GM21786 (cell line): Measurements from ENCODE around the gene STAM.

Source experiments
- ATAC-seq: cut with Tn5 transposase; IDR thresholded peaks from one replicate; pipeline ENCODE4 v1.9.1; 2021; ENCODE audit not compliant: unreplicated experiment

STAM gene

GRCh38 chr10:17673471-17674061 is 29.6 kb downstream of the STAM start:
- no peak for ATAC-seq

GRCh38 chr10:17674566-17674965 is 30.6 kb downstream of the STAM start:
- ATAC-seq, result no peak

GRCh38 chr10:17675638-17676037 is 31.7 kb downstream of the STAM start:
- ATAC-seq, result no peak

DNA sequence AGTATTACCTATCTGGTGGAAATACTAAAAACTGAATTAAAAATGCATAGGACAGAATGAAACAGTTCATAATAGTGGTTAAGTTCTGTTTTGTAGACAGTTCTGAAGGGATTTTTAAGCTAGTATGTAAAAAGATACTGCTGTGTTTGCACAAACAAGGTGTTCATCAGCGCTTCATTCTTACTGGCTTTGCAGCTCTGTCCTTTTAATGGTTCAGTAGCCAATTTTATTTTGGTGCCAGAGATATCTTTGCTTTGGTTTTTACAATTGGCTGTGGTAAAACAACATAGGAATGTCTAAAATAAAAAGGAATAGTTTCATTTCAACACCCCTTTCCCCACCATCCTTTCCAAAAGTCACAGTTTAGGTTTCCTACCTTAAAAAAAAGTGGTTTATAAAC is 33.0 kb downstream of the STAM start:
- ATAC-seq, result no peak

DNA sequence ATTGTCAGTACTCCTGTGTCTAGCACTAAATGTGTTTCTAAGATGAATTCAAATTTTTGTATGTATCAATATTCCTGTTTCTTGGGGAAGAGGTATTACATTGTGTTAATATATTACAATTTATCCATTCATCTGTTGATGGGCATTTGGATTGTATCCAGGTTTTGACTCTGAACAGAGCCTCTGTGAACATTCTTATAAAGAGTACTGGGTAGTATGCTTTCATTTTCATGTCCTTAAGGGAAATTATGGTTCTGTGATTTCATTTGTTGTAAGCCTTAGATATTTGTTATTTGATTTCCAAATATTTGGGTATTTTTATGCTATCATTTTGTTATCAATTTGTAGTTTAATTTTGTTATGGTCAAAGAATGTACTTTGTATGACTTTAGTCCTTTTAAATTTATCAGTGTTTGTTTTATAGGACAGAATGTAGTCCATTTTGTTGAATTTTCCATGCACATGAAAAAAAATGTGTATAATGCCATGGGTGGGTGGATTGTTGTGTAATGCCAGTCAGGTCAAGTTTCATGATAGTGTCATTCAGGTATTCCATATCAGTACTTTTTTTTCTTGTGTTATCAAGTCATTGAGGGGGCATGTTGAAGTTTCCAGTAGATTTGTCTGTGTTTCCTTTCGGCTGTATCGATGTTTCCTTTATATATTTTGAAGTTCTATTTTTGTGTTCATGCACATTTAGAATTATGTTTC is 38.4 kb downstream of the STAM start:
- no peak for ATAC-seq

DNA sequence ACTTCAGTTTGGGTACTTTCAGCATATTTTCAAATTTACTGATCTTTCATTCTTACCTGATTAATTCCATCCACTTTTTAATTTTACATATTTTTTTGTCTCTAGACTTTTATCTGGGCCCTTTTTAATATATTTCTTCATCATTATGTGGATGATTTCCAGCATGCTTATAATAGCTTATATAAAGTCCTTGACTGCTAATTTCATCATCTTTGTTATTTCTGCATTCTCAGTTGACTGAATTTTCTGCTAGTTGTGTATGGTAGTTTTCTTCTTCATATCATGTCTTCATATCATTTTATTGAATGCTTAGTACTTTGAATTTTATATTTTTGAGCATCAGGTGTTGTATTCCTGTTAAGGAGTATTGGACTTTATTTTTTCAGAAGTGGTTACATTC is 39.6 kb downstream of the STAM start:
- ATAC-seq, result no peak

GRCh38 chr10:17684537-17684936 is 40.6 kb downstream of the STAM start:
- ATAC-seq, result peak; percentile 48

GRCh38 chr10:17685233-17685840 is 41.4 kb downstream of the STAM start:
- peak; percentile 74 for ATAC-seq

DNA sequence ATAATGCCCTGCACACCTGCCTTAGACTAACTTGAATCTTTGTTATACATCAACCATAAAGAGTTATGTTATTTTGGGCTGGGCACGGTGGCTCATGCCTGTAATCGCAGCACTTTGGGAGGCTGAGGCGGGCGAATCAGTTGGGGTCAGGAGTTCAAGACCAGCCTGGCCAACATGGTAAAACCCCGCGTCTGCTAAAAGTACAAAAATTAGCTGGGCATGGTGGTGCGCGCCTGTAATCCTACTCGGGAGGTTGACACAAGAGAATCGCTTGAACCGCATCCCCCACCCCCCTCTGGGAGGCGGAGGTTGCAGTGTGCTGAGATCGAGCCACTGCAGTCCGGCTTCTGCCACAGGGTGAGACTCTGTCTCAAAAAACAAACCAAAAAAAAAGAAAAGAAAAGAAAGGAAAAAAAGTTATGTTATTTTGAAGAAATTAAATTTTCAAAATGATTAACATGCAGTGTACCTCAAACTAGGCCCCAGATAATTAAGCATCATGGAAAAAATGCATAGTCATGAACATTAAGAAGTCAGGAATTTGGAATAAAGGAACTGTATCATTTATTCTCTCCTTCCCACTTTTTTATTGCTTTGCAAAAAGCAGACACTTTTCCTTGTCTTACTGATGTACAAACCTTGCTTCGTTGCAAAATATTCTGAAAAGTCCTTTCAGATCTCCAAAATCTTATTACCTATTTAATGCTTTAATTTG is 43.3 kb downstream of the STAM start:
- ATAC-seq, result no peak

- ATAC-seq, result no peak
These were observed 45.2 kb downstream of the STAM start for GRCh38 chr10:17689137-17689536.

DNA sequence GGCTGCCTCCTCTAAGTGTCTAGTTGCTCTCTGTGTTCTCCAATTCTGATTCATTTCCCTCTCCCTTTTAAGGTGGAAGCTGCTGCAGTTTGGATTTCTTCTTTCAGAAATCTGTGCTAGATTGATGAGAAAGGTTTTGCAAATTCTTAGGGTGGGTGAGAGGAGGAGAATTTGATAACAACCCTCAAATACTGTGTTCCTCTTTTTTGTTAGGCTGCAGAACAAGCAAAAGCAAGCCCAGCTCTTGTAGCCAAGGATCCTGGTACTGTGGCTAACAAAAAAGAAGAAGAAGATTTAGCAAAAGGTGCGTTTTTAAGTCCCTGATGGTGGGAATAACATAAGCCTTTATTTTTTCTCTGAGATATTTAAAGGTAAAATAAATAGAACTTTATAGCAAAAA is 49.1 kb downstream of the STAM start:
- ATAC-seq, result no peak

GRCh38 chr10:17698696-17699095 is 54.7 kb downstream of the STAM start:
- no peak for ATAC-seq

- ATAC-seq, result no peak
These were observed 57.4 kb downstream of the STAM start for GRCh38 chr10:17701301-17701700.

GRCh38 chr10:17703706-17704105 is 59.8 kb downstream of the STAM start:
- ATAC-seq, result no peak

GRCh38 chr10:17708821-17709220 is 64.9 kb downstream of the STAM start:
- ATAC-seq, result no peak

DNA sequence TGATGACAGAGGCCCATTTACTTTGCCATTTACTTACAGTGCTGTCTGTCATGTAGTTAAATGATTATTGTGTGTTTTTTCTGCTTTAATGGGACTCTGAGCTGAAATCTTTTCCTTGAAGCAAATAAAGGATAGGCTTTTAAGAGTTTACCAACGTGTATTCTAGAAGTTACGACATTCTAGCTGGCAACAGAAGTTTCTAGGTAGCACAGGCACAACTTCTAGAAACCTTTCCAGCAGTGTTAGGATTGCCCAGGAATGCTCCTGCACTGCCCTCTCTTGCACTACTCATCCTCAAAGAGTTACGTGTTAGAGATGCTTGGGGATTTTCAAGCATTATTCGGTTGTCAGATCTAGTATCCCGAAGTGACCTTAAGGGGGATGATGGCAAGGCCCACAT is 65.5 kb downstream of the STAM start:
- no peak for ATAC-seq

DNA sequence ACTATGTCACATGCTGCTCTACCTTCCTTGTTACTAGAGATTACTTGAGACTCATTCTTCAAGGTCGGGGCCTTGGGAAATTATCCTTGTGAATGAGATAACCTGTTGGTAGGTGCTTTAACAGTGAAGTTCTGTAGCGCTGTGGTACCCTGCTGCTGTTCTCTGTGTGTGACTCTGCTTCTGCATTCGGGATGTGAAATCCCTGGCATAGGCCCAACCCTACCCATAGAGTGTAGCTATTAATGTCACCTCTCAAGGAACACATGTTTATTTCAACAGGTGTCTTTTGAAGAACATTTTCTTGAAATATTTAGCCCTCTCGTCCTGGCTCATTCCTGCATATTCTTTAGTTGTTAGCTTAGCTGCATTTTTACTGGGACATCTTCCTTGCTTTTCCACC is 66.2 kb downstream of the STAM start:
- no peak for ATAC-seq

DNA sequence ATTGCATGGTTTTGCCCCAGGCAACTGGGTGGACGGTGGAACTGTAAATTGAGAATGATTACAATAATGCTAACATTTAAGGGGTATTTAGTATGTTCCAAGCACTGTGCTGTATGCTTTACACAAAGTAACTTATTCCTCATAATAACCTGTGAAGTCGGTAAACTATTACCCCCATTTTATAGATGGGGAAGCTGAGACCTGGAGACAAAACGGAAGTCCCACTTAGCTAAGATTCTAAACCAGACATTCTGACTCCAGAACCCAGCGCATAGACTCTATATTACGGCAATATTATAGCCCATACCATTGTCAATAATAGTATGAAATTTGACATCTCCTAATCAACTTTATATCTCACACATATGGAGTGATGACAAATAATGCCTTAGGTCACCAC is 68.1 kb downstream of the STAM start:
- no peak for ATAC-seq

DNA sequence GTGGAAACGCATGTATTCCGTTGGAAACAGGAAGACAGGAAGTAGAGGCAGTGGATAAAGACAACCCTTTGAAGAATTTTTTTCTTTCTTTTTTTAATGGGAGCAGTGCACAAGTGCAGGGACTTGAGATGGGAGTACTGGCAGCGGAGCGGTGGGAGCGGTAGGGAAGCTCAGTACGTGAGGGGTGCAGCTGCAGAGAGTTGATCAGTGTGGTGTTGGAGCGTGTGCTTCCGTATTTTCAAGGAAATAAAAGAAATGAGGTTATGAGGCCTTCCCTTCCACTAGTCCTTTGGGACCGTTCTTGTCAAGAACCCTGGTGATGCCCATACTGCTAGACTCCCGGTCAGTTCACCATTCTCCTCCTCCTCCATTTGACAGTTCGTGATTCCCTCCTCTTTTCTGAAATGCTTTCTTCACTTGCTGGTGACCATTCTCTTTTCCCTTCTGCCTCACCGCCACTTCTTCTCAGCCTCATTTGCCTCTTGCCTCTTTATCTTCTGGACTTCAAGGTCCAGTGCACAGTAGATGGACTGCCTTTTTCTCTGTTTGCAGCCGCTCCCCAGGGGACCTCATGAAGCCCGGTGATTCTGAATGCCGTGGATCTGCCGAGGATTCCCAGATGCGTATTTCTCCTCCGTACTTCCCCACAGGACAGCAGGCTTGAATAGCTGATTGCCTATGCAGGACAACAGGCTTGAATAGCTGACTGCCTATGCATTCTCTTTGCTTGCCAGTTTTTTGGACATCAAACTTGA is 68.9 kb downstream of the STAM start:
- no peak for ATAC-seq

- no peak for ATAC-seq
These were observed 69.8 kb downstream of the STAM start for GRCh38 chr10:17713758-17714157.

DNA sequence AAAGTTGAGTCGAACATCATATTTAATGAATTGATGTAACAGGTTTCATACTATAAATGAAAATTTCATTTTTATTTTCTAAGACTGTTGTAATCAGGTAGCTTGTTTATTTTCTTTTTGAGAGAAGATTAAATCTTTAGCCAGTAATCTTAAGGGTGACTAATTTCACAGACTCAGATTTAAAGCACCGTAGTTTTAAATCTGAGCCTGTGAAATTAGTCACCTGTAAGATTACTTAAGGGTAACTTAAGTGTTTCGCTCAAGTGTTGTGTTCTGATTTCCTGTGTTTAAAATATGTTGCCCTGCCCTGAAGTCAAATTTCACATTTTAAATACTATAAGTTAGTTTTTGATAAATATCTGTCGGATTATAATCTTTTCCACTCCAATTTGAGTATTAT is 72.2 kb downstream of the STAM start:
- ATAC-seq, result no peak
